ENCODE data around the gene OR51A2. TPM values are rescaled to one million over a fixed set of nuclear protein-coding genes. Genes with fewer than 3 reads are reported as not detected.
"Not testable (repeated sequence)": the region's sequence is repeated elsewhere in the genome, so short reads cannot be mapped to it uniquely, and the experiment has no call there.

OR51A2 gene, protein sequence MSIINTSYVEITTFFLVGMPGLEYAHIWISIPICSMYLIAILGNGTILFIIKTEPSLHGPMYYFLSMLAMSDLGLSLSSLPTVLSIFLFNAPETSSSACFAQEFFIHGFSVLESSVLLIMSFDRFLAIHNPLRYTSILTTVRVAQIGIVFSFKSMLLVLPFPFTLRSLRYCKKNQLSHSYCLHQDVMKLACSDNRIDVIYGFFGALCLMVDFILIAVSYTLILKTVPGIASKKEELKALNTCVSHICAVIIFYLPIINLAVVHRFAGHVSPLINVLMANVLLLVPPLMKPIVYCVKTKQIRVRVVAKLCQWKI
- total RNA-seq = not detected

GRCh38 chr11:4955613-4956012 is at the start of gene OR51A2:
Gene OR51A2, minus strand, starts transcription at chr11:4955713. Its CDS starts 0 bp downstream, at chr11:4955713.
- H3K4me3 ChIP-seq (ENCODE audit: low read depth, poor library complexity, severe bottlenecking); DNase-seq (ENCODE audit: low spot score in 2 of 2); intact Hi-C loops (cut with DNase I; ENCODE audit: low total_unique reads): not testable (repeated sequence)
- WGBS, 2 donors = 63 to 69% methylated on average over 2 of the region's 2 CpGs

GRCh38 chr11:5004424-5005274 is 49.1 kb upstream of the OR51A2 start:
- intact Hi-C loops (cut with DNase I; ENCODE audit: low total_unique reads) = loop anchor here (5.0 kb wide), 1 partner anchor 817 kb away; no protein-coding TSS in a partner anchor
- no peak for DNase-seq (ENCODE audit: low spot score in 2 of 2)
- 22 to 28% methylated on average over 6 of the region's 6 CpGs for WGBS, 2 donors

DNA sequence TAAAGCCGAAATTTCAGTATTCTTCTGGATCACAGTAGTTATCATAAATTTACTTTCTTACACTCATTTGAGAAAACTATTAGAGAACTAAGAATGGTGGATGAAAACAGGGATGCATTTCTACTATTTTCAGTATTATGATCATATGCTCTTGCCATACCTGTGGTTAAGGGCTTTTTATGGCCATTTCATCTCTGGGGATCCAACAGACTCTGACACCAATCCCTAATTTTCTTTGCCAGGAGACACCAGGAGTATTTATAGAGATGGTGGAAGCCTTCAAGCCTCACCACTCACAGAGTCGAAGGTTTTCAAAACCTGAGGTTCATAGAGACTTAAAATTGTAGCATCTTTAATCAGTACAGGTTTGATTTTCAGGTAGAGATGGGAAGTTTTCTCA is 39.0 kb upstream of the OR51A2 start, which contains the start of gene OR51L1:
OR51L1 (plus strand) TSS at position 301 of the 400 bp plus-strand sequence. CDS start 4,132 bp downstream, outside the sequence.
- intact Hi-C loops (cut with DNase I; ENCODE audit: low total_unique reads) = no loop called here
- no peak for TF ChIP-seq POLR2A (IDR thresholded peaks at IDR 0.05)
- TF ChIP-seq, protein P1, sequence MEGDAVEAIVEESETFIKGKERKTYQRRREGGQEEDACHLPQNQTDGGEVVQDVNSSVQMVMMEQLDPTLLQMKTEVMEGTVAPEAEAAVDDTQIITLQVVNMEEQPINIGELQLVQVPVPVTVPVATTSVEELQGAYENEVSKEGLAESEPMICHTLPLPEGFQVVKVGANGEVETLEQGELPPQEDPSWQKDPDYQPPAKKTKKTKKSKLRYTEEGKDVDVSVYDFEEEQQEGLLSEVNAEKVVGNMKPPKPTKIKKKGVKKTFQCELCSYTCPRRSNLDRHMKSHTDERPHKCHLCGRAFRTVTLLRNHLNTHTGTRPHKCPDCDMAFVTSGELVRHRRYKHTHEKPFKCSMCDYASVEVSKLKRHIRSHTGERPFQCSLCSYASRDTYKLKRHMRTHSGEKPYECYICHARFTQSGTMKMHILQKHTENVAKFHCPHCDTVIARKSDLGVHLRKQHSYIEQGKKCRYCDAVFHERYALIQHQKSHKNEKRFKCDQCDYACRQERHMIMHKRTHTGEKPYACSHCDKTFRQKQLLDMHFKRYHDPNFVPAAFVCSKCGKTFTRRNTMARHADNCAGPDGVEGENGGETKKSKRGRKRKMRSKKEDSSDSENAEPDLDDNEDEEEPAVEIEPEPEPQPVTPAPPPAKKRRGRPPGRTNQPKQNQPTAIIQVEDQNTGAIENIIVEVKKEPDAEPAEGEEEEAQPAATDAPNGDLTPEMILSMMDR (IDR thresholded peaks at IDR 0.05) = no peak
- no peak within 1 kb of the TSS for H3K4me3 ChIP-seq (ENCODE audit: low read depth, poor library complexity, severe bottlenecking)
- WGBS, 2 donors = 83 to 93% methylated on average over 2 of the region's 2 CpGs
- no peak for DNase-seq (ENCODE audit: low spot score in 2 of 2)

More at GRCh38 chr11:5004424-5005274, 49.1 kb upstream of the OR51A2 start:
- H3K4me3 ChIP-seq (ENCODE audit: low read depth, poor library complexity, severe bottlenecking) = no peak overlapping the region
- TF ChIP-seq POLR2A (IDR thresholded peaks at IDR 0.05) = no peak
- TF ChIP-seq, protein P1 (IDR thresholded peaks at IDR 0.05) = no peak

DNA sequence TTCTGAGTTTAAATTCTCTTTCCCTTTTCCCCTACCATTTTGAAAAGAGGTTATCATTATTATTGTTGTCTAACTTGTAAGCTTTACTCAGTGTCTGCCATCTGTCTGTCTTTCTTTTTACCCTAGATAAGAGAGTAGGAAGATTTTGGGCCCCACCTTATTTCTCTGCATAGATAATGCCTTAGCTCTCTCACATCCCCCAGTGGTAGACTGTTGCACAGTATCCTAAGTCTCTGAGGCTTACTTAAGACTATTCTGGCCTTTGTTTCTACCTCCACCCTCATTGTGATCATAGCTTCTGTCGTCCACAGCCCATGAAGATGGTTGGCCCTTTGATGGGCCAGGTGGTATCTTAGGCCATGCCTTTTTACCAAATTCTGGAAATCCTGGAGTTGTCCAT is 35.5 kb upstream of the OR51A2 start:
- no peak for DNase-seq (ENCODE audit: low spot score in 2 of 2)
- 33 to 75% methylated on average over 1 of the region's 1 CpG for WGBS, 2 donors
- TF ChIP-seq, protein P1 (IDR thresholded peaks at IDR 0.05) = no peak
- TF ChIP-seq POLR2A (IDR thresholded peaks at IDR 0.05) = no peak
- intact Hi-C loops (cut with DNase I; ENCODE audit: low total_unique reads) = no loop called here
- no peak overlapping the region for H3K4me3 ChIP-seq (ENCODE audit: low read depth, poor library complexity, severe bottlenecking)

GRCh38 chr11:4983841-4984240 is 28.3 kb upstream of the OR51A2 start:
- intact Hi-C loops (cut with DNase I; ENCODE audit: low total_unique reads) = no loop called here
- TF ChIP-seq POLR2A (IDR thresholded peaks at IDR 0.05) = no peak
- TF ChIP-seq, protein P1 (IDR thresholded peaks at IDR 0.05) = no peak
- DNase-seq (ENCODE audit: low spot score in 2 of 2) = no peak
- 76 to 80% methylated on average over 6 of the region's 6 CpGs for WGBS, 2 donors
- H3K4me3 ChIP-seq (ENCODE audit: low read depth, poor library complexity, severe bottlenecking) = no peak overlapping the region

DNA sequence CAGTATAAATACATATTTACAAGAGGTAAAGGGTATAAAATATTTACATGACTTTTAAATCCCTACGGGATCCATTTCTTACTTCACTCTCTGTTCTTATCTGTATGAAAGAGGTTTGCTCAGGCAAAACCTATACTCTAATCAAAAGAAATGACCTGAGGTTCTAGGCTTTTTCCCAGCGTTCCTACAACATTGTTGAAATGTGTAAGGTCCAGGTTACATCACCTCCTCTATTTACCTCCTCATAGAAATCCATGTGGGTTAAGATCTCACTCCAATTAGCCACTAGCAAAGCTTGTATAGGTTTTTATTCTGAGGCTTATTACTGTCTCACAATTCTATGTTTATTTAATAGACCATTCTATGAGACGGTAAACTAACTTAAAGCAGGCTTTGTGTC is 27.2 kb upstream of the OR51A2 start:
- no peak for DNase-seq (ENCODE audit: low spot score in 2 of 2)
- intact Hi-C loops (cut with DNase I; ENCODE audit: low total_unique reads) = no loop called here
- 80% methylated on average over 3 of the region's 3 CpGs for WGBS, 2 donors
- TF ChIP-seq, protein P1 (IDR thresholded peaks at IDR 0.05) = no peak
- no peak for TF ChIP-seq POLR2A (IDR thresholded peaks at IDR 0.05)
- H3K4me3 ChIP-seq (ENCODE audit: low read depth, poor library complexity, severe bottlenecking) = no peak overlapping the region
